Muscle layer of duodenum (tissue), 2 donors: Measurements from ENCODE around the gene RARA.
A peak's percentile ranks its signal among the peaks of the same experiment; 100 is the strongest.

ENCODE experiments used
- H3K27ac ChIP-seq: one replicate; pipeline ENCODE4 v1.7.0; 2013; ENCODE audit warnings: mild to moderate bottlenecking, low read length
- H3K27me3 ChIP-seq: one replicate; pipeline ENCODE4 v1.7.0; 2013; ENCODE audit warnings: low read depth, mild to moderate bottlenecking, control low read depth, low read length
- H3K36me3 ChIP-seq, 2 donors: one replicate each; pipeline ENCODE4 v1.7.0; 2013; ENCODE audit warnings: low read length in 2 of 2, control low read depth in 1 of 2, mild to moderate bottlenecking in 1 of 2; ENCODE audit not compliant: insufficient read depth in 2 of 2, control insufficient read depth in 1 of 2
- H3K4me1 ChIP-seq, 2 donors: one replicate each; pipeline ENCODE4 v1.7.0; 2013; ENCODE audit warnings: low read length in 2 of 2, mild to moderate bottlenecking in 2 of 2, control low read depth in 1 of 2, moderate library complexity in 1 of 2; ENCODE audit not compliant: insufficient read depth in 2 of 2, control insufficient read depth in 1 of 2
- H3K4me3 ChIP-seq, 2 donors: one replicate each; pipeline ENCODE4 v1.7.0; 2013; ENCODE audit warnings: low read length in 2 of 2, low read depth in 1 of 2, mild to moderate bottlenecking in 1 of 2
- H3K9me3 ChIP-seq, 2 donors: one replicate each; pipeline ENCODE4 v1.7.0; 2013; ENCODE audit warnings: low read length in 2 of 2, control low read depth in 1 of 2, mild to moderate bottlenecking in 1 of 2; ENCODE audit not compliant: control insufficient read depth in 1 of 2
- donor health status: healthy.

RARA gene

GRCh38 chr17:40325156-40326013, 16.4 kb downstream of the RARA start:
- Histone ChIP-seq H3K36me3 (peaks cover 0 to 12% of the 10 kb centered on the region in 2 donors), H3K9me3 (no peaks in the 10 kb centered on the region), H3K4me1 (peaks cover 62 to 91% of the 10 kb centered on the region in 2 donors), H3K4me3 (peak overlapping the region in 1 of 2 donors; percentile 4), H3K27me3 (no peaks in the 10 kb centered on the region), H3K27ac (peak overlapping the region; percentile 61)

DNA sequence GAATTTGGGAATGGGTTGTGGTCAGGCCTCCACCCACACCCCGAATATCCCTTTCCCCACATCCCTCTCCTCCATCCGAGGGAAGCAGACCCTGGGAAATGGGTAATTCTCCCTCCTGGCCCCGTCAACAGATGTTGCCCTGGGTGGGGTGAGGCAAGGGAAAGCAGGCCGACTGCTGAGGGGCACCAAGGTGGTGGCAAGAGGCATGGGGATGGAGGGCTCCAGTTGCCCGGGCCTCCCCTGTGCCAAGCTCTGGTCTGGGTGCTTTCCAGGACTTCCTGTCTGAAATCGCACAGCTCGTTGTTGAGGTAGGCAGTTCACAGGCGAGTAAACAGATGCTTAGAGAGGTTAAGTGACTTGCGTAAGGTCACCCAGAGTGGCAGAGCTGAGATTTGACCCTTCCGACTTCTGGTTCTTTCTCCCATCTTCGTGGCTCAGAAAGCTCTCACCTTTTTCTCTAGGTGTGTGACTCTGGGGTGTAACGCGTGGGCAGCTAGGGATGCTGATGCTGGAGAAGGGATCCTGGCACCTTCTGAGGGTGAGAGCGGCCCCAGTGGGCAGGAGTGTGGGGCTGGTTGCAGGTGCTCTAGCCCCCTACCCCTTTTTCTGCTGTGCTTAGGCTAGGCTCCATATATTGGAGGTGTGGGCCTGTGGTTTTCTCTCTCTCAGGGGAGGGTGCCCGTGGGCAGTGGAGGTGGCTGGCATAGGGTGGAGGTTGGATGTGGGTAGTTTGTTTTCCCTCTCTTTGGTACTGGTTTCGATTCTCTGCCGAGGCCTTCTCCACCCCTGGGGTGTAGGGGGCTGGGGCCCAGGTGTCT, 17.2 kb downstream of the RARA start:
- peak overlapping the region in 1 of 2 donors; percentile 18 for H3K4me3 ChIP-seq
- no peaks in the 10 kb centered on the region for H3K27me3 ChIP-seq
- no peaks in the 10 kb centered on the region for H3K9me3 ChIP-seq
- H3K36me3 ChIP-seq: peaks cover 0 to 14% of the 10 kb centered on the region in 2 donors
- peaks cover 65 to 91% of the 10 kb centered on the region in 2 donors for H3K4me1 ChIP-seq
- H3K27ac ChIP-seq: peak overlapping the region; percentile 61

- Histone ChIP-seq H3K4me3 (peak overlapping the region in 1 of 2 donors; percentile 18), H3K9me3 (no peaks in the 10 kb centered on the region), H3K4me1 (peaks cover 68 to 91% of the 10 kb centered on the region in 2 donors), H3K27ac (peak overlapping the region; percentile 61), H3K27me3 (no peaks in the 10 kb centered on the region), H3K36me3 (peaks cover 0 to 18% of the 10 kb centered on the region in 2 donors)
These were observed 17.8 kb downstream of the RARA start for GRCh38 chr17:40326832-40327199.

DNA sequence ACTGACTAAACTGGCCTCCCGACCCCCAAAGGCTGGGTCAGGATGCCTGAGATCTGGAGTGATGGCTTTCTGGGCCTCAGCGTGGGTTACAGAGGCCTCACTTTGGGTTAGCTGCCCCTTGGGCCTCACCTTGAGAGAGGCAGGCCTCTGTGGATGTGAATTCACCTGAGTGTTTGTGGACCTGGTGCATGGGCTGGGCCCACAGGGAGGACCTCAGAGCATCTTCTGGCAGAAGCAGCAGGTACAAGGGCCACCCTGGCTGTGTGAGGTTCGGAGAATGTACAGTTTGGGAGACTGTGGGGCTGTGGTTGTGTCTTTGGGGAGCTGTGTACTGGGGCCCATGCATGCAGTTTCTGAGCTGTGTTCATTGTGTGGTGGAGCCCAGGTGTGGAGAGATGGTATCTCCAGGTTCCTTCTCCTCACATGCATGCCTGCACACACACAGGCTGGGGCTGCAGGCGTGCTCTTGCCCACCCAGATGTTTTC, 18.3 kb downstream of the RARA start:
- H3K9me3 ChIP-seq: no peaks in the 10 kb centered on the region
- no peaks in the 10 kb centered on the region for H3K27me3 ChIP-seq
- H3K4me1 ChIP-seq: peaks cover 67 to 91% of the 10 kb centered on the region in 2 donors
- no peak overlapping the region for H3K4me3 ChIP-seq
- peak overlapping the region; percentile 61 for H3K27ac ChIP-seq
- H3K36me3 ChIP-seq: peaks cover 0 to 16% of the 10 kb centered on the region in 2 donors

DNA sequence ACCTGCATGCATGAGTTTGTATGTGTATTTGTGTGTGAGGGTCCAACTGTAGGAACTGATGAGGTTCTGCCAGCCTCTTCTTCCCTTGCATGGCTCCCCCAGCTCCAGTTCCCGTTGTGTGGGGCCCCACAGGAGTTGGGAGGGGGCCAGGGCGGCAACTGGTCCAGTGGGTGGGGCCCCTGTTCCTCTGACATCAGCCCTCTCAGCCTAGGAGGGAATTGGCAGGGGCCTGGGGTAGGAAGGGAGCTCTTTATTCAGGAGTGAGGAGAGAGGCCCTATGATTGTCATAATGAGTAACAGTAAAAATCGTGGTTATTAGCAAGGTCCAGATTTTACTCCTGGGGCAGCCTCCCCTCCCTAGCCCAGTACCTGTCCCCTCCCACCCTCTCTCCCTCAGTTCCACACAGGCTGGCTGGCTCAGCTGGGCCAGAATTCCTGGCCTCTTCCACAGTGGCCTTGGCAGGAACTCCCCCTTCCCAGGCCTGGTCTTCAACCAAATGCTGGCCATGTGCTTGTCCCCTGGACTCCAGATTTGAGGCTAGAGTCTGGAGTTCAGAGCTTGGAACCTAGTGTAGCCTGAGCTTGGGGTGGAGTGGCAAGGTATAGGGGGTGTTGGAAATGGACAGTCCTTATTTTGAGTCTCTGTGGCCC, 18.9 kb downstream of the RARA start:
- H3K4me3 ChIP-seq: no peak overlapping the region

DNA sequence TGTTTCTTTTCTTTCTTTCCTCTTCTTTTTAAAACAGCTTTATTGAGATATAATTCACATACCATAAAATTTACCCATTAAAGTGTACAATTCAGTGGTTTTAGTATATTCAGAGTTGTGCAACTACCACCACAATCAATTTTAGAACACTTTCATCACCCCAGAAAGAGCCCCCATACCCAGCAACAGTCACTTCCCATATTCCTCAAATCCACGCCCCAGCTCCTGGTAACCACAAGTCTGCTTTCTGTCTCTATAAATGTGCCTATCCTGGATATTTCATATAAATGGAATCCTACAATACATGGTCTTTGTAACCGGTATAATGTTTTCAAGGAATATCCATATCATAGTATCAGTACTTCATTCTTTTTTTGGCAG, 19.4 kb downstream of the RARA start:
- H3K4me1 ChIP-seq: peaks cover 65 to 91% of the 10 kb centered on the region in 2 donors
- H3K36me3 ChIP-seq: peaks cover 0 to 6% of the 10 kb centered on the region in 2 donors
- H3K27ac ChIP-seq: peak overlapping the region; percentile 72
- no peaks in the 10 kb centered on the region for H3K27me3 ChIP-seq
- no peak overlapping the region for H3K4me3 ChIP-seq
- H3K9me3 ChIP-seq: no peaks in the 10 kb centered on the region

More for the DNA sequence above, 18.9 kb downstream of the RARA start:
- Histone ChIP-seq H3K27me3 (no peaks in the 10 kb centered on the region), H3K27ac (peak overlapping the region; percentile 72), H3K9me3 (no peaks in the 10 kb centered on the region), H3K36me3 (peaks cover 0 to 11% of the 10 kb centered on the region in 2 donors), H3K4me1 (peaks cover 70 to 92% of the 10 kb centered on the region in 2 donors)

GRCh38 chr17:40329839-40330794, 21.1 kb downstream of the RARA start:
- Histone ChIP-seq H3K27me3 (no peaks in the 10 kb centered on the region), H3K9me3 (no peaks in the 10 kb centered on the region), H3K36me3 (peaks cover 0 to 6% of the 10 kb centered on the region in 2 donors), H3K27ac (peak overlapping the region; percentile 31), H3K4me1 (peaks cover 62 to 93% of the 10 kb centered on the region in 2 donors), H3K4me3 (peak overlapping the region in 1 of 2 donors; percentile 52)

DNA sequence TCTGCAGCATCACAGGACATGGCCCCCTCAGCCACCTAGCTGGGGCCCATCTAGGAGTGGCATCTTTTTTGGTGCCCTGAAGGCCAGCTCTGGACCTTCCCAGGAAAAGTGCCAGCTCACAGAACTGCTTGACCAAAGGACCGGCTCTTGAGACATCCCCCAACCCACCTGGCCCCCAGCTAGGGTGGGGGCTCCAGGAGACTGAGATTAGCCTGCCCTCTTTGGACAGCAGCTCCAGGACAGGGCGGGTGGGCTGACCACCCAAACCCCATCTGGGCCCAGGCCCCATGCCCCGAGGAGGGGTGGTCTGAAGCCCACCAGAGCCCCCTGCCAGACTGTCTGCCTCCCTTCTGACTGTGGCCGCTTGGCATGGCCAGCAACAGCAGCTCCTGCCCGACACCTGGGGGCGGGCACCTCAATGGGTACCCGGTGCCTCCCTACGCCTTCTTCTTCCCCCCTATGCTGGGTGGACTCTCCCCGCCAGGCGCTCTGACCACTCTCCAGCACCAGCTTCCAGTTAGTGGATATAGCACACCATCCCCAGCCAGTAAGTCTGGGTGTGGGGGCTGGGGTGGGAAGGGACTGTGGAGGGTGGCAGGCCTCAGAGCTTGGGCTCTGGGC, 22.0 kb downstream of the RARA start:
- H3K36me3 ChIP-seq: peaks cover 0 to 6% of the 10 kb centered on the region in 2 donors
- H3K27ac ChIP-seq: peak overlapping the region; percentile 31
- H3K9me3 ChIP-seq: no peaks in the 10 kb centered on the region
- H3K27me3 ChIP-seq: no peaks in the 10 kb centered on the region
- H3K4me1 ChIP-seq: peaks cover 61 to 94% of the 10 kb centered on the region in 2 donors
- H3K4me3 ChIP-seq: peak overlapping the region in 1 of 2 donors; percentile 52

- Histone ChIP-seq H3K36me3 (peaks cover 0 to 6% of the 10 kb centered on the region in 2 donors), H3K9me3 (no peaks in the 10 kb centered on the region), H3K27me3 (no peaks in the 10 kb centered on the region), H3K27ac (peak overlapping the region; percentile 72), H3K4me3 (peak overlapping the region in 1 of 2 donors; percentile 52), H3K4me1 (peaks cover 52 to 85% of the 10 kb centered on the region in 2 donors)
These were observed 23.0 kb downstream of the RARA start for GRCh38 chr17:40331743-40332641.
